NCI-H2227 (cell line): ENCODE results near the gene FXYD7.
"Not testable (repeated sequence)": the region's sequence is repeated elsewhere in the genome, so short reads cannot be mapped to it uniquely, and the experiment has no call there.

ENCODE experiments used
- DNase-seq: peaks from one replicate; lab custom pipeline; 2025; ENCODE audit not compliant: unreplicated experiment; lab: John Stamatoyannopoulos, UW

The FXYD7 gene

GRCh38 chr19:35143231-35143715 is at the start of gene FXYD7:
FXYD7 (plus strand) TSS chr19:35143255; CDS start chr19:35143334, 79 bp downstream.
- peak; percentile 88 for DNase-seq

- DNase-seq = peak; percentile 57
Observed at GRCh38 chr19:35093430-35093829, 49.6 kb upstream of the FXYD7 start.

- no peak for DNase-seq
Observed at GRCh38 chr19:35093941-35094647, 49.0 kb upstream of the FXYD7 start.

GRCh38 chr19:35094656-35095055 is 48.4 kb upstream of the FXYD7 start:
- no peak for DNase-seq

- no peak for DNase-seq
Observed at GRCh38 chr19:35095667-35096368, 47.2 kb upstream of the FXYD7 start.

GRCh38 chr19:35098413-35099049 is 44.5 kb upstream of the FXYD7 start:
- no peak for DNase-seq

- no peak for DNase-seq
Observed at GRCh38 chr19:35099155-35099896, 43.7 kb upstream of the FXYD7 start.

- DNase-seq = no peak
Observed at GRCh38 chr19:35099897-35100275, 43.2 kb upstream of the FXYD7 start.

GRCh38 chr19:35100588-35101533 is 42.2 kb upstream of the FXYD7 start:
- no peak for DNase-seq

GRCh38 chr19:35101949-35102348 is 41.1 kb upstream of the FXYD7 start:
- DNase-seq = not testable (repeated sequence)

- not testable (repeated sequence) for DNase-seq
Observed at GRCh38 chr19:35103614-35104013, 39.4 kb upstream of the FXYD7 start.

- DNase-seq = no peak
Observed at GRCh38 chr19:35104361-35104760, 38.7 kb upstream of the FXYD7 start.

GRCh38 chr19:35105047-35105410 is 38.0 kb upstream of the FXYD7 start:
- DNase-seq = no peak

GRCh38 chr19:35105411-35106290 is 37.4 kb upstream of the FXYD7 start:
- no peak for DNase-seq

GRCh38 chr19:35106291-35106583 is 36.8 kb upstream of the FXYD7 start:
- no peak for DNase-seq

- DNase-seq = no peak
Observed at GRCh38 chr19:35106898-35107541, 36.0 kb upstream of the FXYD7 start.

- no peak for DNase-seq
Observed at GRCh38 chr19:35107545-35107944, 35.5 kb upstream of the FXYD7 start.

GRCh38 chr19:35108730-35109129 is 34.3 kb upstream of the FXYD7 start:
- DNase-seq = no peak
